ENCODE measurements around the gene CAVIN4.

DNA sequence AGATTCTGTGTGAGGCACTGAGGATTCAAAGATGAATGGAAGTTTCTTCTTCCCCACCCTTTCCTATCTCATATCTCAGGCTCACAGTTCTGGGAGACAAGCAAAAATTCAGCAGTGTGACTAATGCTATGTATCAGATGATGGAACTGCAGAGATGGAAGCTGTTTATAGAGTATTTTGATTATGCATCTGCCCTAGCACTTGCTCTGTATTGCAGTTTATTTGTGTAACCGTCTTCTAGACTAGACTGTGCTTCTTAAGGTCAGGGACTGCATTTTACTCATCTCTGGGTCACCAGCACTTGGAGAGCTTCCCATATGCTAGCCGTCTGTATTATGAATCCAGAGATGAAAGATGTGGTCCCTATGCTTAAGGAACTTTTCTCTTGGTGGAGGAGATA, 12.6 kb downstream of the CAVIN4 start:
- TF ChIP-seq, protein P1, sequence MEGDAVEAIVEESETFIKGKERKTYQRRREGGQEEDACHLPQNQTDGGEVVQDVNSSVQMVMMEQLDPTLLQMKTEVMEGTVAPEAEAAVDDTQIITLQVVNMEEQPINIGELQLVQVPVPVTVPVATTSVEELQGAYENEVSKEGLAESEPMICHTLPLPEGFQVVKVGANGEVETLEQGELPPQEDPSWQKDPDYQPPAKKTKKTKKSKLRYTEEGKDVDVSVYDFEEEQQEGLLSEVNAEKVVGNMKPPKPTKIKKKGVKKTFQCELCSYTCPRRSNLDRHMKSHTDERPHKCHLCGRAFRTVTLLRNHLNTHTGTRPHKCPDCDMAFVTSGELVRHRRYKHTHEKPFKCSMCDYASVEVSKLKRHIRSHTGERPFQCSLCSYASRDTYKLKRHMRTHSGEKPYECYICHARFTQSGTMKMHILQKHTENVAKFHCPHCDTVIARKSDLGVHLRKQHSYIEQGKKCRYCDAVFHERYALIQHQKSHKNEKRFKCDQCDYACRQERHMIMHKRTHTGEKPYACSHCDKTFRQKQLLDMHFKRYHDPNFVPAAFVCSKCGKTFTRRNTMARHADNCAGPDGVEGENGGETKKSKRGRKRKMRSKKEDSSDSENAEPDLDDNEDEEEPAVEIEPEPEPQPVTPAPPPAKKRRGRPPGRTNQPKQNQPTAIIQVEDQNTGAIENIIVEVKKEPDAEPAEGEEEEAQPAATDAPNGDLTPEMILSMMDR (IDR thresholded peaks at IDR 0.05; ENCODE audit: poor library complexity, severe bottlenecking): no peak
- TF ChIP-seq EZH2 (IDR thresholded peaks at IDR 0.05; ENCODE audit: borderline replicate concordance, insufficient read depth, low read length, poor library complexity, severe bottlenecking) (no peak), EP300 (conservative IDR thresholded peaks at IDR 0.05; ENCODE audit: poor library complexity, severe bottlenecking) (no peak), POLR2AphosphoS5 (IDR thresholded peaks at IDR 0.05) (no peak), SMC3 (conservative IDR thresholded peaks at IDR 0.05; ENCODE audit: poor library complexity) (no peak), TAF1 (IDR thresholded peaks at IDR 0.05; ENCODE audit: low read depth) (no peak), MXI1 (conservative IDR thresholded peaks at IDR 0.05; ENCODE audit: poor library complexity, severe bottlenecking) (no peak)

All from neural cell (in vitro differentiated cells).